Gastroesophageal sphincter (tissue), 3 donors: ENCODE measurements around the gene NPPB.

Experiments
- POLR2A ChIP-seq, 2 donors: fragments of 450-650 bp; IDR thresholded peaks; one replicate each; pipeline ENCODE4 v1.6.1; 2017; ENCODE audit warnings: antibody characterized with exemption in 2 of 2, mild to moderate bottlenecking in 2 of 2, moderate library complexity in 1 of 2
- TF ChIP-seq, protein P1 (sequence below), 4 experiments: fragments of 200-600 bp in 2 of 4; fragments of 450-650 bp in 2 of 4; sonication (generic) in 1 of 4; IDR thresholded peaks; one replicate each; pipeline ENCODE4 v1.5.1; 2017 to 2019; ENCODE audit warnings: antibody characterized with exemption in 4 of 4, mild to moderate bottlenecking in 2 of 4, moderate library complexity in 2 of 4

DNA sequence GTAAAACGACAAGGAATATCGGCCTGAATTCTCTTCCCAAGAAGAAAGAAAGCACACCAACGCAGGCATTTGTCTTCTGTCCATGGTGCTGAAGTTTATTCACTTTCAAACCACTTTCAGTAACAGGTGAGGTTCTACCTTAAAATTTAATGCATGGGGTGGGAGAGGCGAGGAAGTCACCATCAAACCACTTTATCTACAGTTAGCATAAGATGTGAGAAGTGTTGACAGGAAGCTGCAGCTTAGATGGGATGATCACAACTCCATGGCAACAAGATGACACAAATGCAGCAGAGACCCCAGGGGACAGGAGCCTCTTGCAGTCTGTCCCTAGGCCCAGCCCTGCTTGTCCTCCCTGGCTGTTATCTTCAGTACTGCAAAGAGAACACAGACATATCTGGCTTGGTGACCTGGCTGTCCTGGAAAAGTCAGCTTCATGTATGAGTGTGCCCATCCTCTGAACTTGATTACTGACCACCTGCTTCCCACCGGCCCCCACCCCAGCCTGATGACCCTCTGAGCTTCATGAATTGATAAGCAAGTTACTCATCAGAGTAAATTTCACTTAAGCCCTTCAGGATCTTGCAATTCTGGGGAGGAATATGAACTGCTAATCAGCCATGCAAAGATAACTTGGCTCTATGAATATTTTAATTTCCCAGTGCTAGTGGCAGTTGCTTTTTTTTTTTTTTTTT, 13.0 kb downstream of the NPPB start:
- TF ChIP-seq, protein P1, sequence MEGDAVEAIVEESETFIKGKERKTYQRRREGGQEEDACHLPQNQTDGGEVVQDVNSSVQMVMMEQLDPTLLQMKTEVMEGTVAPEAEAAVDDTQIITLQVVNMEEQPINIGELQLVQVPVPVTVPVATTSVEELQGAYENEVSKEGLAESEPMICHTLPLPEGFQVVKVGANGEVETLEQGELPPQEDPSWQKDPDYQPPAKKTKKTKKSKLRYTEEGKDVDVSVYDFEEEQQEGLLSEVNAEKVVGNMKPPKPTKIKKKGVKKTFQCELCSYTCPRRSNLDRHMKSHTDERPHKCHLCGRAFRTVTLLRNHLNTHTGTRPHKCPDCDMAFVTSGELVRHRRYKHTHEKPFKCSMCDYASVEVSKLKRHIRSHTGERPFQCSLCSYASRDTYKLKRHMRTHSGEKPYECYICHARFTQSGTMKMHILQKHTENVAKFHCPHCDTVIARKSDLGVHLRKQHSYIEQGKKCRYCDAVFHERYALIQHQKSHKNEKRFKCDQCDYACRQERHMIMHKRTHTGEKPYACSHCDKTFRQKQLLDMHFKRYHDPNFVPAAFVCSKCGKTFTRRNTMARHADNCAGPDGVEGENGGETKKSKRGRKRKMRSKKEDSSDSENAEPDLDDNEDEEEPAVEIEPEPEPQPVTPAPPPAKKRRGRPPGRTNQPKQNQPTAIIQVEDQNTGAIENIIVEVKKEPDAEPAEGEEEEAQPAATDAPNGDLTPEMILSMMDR (IDR thresholded peaks at IDR 0.05) = no peak
- no peak for TF ChIP-seq POLR2A (IDR thresholded peaks at IDR 0.05)
